Brain microvascular endothelial cell (primary cell): Measurements from ENCODE around the gene MYH8.

Experiments used
- DNase-seq: peaks from one replicate; pipeline ENCODE4 v3.0.0-alpha.2; 2020
- H3K27ac ChIP-seq: fragments of 250-450 bp; sonication (Bioruptor Pico); 2 replicates; pipeline ENCODE4 v1.5.1; 2020; ENCODE audit warnings: mild to moderate bottlenecking, moderate library complexity
- H3K27me3 ChIP-seq: fragments of 250-450 bp; sonication (Bioruptor Pico); replicated peaks from 2 replicates; pipeline ENCODE4 v1.5.1; 2020; ENCODE audit warnings: mild to moderate bottlenecking
- H3K36me3 ChIP-seq: fragments of 250-450 bp; sonication (Bioruptor Pico); replicated peaks from 2 replicates; pipeline ENCODE4 v1.5.1; 2020; ENCODE audit warnings: mild to moderate bottlenecking
- H3K4me3 ChIP-seq: 2 replicates; pipeline ENCODE4 v1.5.1; 2011; ENCODE audit warnings: low read depth, mild to moderate bottlenecking, control low read depth, low read length, moderate library complexity
- in situ Hi-C: cut with HindIII; loops from 2 replicates; pipeline ENCODE4 v1.10.0; 2017; ENCODE audit warnings: low sequenced_read_pairs, low pct_ligation_motif_present
- TF ChIP-seq, protein P1 (sequence below): IDR thresholded peaks from 2 replicates; pipeline ENCODE4 v1.5.1; 2011; ENCODE audit warnings: low read depth, mild to moderate bottlenecking, moderate library complexity, low read length, control low read depth, inconsistent platforms; ENCODE audit errors: missing control alignments

Gene MYH8

DNA sequence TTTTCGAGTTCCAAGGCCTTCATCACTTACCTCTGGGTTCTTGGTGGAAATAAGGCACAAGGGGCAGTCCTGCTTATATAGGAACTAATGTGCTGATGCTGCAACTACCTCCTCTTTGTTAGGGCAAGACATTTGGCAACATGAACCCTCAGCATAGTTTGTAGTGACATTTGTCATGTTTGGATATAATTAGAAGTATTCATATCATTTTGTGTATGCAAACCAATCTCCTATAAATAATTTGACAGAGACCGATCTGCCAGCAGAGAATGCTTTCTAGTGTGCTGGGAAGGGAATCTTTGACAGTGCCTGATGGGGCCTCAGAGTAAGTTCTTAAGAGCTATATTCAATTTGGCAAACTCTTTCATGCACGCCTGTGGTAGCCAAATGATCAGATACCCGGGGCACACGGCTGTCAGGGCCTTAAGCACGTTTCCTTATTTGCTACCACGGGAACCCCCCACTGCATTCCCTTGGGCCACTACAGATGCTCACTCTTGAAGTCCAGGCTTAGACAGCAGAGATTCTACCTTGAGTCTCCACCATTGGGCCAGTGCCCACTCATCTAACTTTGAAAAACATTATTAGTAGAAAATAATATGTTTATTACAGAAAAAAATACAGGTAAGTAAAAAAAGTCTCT lies at the start of gene MYH8:
MYH8 (minus strand) TSS at position 51 of the 643 bp plus-strand sequence. CDS start 1,723 bp downstream, outside the sequence.
- no peak for DNase-seq
- no peaks in the 10 kb centered on the region for H3K27me3 ChIP-seq
- TF ChIP-seq, protein P1, sequence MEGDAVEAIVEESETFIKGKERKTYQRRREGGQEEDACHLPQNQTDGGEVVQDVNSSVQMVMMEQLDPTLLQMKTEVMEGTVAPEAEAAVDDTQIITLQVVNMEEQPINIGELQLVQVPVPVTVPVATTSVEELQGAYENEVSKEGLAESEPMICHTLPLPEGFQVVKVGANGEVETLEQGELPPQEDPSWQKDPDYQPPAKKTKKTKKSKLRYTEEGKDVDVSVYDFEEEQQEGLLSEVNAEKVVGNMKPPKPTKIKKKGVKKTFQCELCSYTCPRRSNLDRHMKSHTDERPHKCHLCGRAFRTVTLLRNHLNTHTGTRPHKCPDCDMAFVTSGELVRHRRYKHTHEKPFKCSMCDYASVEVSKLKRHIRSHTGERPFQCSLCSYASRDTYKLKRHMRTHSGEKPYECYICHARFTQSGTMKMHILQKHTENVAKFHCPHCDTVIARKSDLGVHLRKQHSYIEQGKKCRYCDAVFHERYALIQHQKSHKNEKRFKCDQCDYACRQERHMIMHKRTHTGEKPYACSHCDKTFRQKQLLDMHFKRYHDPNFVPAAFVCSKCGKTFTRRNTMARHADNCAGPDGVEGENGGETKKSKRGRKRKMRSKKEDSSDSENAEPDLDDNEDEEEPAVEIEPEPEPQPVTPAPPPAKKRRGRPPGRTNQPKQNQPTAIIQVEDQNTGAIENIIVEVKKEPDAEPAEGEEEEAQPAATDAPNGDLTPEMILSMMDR: no peak
- H3K27ac ChIP-seq: no peak within 1 kb of the TSS
- no peak within 1 kb of the TSS for H3K4me3 ChIP-seq
- no peaks in the 10 kb centered on the region for H3K36me3 ChIP-seq
- in situ Hi-C loops: no loop called here

DNA sequence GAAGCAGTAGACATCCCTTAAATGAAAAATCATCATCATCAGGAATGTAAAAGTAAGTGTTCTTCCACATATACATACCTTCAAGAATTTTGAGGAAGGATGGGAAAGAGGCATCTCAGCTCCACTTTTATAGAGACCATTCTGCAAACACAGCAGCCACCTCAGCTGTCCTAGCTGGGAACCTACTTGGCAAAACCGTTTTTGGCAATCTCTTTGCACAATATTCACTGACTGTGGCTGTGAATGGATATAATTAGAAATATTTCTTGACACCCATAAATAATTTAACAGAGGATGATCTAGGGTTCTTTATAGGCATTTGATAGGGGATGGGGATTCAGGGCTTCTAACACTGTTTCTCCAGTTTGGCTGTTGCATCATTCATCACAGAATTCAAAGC lies 47.7 kb upstream of the MYH8 start, which contains the start of gene MYH4:
MYH4 (minus strand) TSS at position 101 of the 400 bp plus-strand sequence. CDS start 2,814 bp downstream, outside the sequence.
- TF ChIP-seq, protein P1: no peak
- in situ Hi-C loops: no loop called here
- Histone ChIP-seq H3K27me3 (no peaks in the 10 kb centered on the region), H3K4me3 (no peak within 1 kb of the TSS), H3K36me3 (no peaks in the 10 kb centered on the region), H3K27ac (no peak within 1 kb of the TSS)
- DNase-seq: no peak

DNA sequence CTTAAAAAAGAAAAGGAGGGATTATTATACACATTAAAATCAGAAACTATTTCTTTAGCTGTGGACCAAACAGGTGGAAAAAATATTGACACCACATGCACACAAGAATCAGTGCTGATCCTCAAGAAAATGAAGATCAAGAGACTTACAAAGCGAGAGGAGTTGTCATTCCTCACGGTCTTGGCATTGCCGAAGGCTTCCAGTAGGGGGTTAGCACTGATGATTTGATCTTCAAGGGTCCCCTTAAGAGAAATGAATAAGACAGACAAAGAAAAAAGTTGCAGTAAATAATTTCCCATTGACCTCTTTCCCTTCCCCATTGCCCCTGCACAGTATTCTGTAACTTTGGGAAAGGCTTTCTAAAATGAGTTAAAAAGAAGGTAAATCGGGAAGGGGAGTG lies 41.7 kb upstream of the MYH8 start:
- in situ Hi-C loops: no loop called here
- H3K36me3 ChIP-seq: no peaks in the 10 kb centered on the region
- no peak overlapping the region for H3K4me3 ChIP-seq
- TF ChIP-seq, protein P1: no peak
- H3K27me3 ChIP-seq: no peaks in the 10 kb centered on the region
- no peak overlapping the region for H3K27ac ChIP-seq
- no peak for DNase-seq

DNA sequence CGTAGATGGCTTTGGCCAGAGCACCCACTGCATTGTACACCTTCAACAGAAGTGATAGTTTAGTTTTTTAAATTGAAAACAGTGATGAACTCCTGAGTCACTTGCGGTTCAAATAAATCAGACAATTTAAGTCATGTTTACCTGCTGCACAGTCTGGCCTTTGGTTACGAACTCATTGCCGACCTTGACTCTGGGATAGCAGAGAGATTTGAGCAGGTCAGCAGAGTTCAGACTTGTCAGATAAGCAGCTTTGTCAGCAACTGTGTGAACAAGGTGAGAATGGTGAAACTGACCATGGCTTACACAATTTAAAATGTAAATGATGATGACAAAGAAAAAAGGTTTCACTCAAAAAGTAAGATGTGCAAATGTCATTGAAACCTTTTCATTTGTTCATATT lies 38.3 kb upstream of the MYH8 start:
- no peaks in the 10 kb centered on the region for H3K36me3 ChIP-seq
- no peak overlapping the region for H3K27ac ChIP-seq
- H3K4me3 ChIP-seq: no peak overlapping the region
- in situ Hi-C loops: no loop called here
- DNase-seq: no peak
- H3K27me3 ChIP-seq: no peaks in the 10 kb centered on the region
- TF ChIP-seq, protein P1: no peak

DNA sequence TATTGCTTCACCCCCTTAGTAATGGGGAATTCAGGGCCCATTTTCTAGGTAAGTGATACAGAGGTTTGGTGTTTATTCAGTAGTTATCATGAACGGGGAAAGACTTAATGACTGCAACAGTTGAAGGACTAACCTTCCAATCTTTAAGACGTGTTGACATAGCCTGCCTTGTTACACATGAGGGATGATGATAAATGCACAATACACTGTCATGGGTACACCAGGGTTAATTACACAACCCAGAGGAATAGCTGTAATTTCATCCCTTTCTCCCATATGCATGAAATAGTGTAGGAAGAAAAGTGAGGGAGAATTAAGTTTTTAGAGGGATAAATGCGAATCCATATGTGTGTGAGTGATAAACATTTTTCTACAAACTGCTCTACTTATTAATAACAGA lies 37.0 kb upstream of the MYH8 start:
- Histone ChIP-seq H3K27ac (no peak overlapping the region), H3K4me3 (no peak overlapping the region), H3K27me3 (no peaks in the 10 kb centered on the region), H3K36me3 (no peaks in the 10 kb centered on the region)
- TF ChIP-seq, protein P1: no peak
- DNase-seq: no peak
- in situ Hi-C loops: no loop called here

DNA sequence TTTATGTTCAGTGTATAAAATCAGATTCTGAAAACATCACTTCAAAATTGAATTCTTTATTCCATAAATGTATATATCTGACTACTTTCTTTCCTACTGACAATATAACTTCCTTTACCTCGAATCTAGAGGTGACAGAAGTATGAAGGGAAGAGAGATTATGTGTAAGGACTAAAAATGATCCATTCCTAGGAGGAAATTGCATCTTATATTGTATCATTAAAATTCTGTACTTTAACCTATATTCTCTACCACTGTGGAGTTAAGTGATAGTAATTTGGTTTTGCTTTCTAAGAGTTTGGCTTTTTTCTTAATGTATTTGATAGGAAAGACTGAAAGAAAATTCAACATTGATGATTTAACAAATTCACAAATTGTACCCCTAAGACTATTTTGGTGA lies 36.2 kb upstream of the MYH8 start:
- Histone ChIP-seq H3K27ac (no peak overlapping the region), H3K4me3 (no peak overlapping the region), H3K36me3 (no peaks in the 10 kb centered on the region), H3K27me3 (no peaks in the 10 kb centered on the region)
- TF ChIP-seq, protein P1: no peak
- DNase-seq: no peak
- in situ Hi-C loops: no loop called here
